Stimulated activated CD8-positive, alpha-beta memory T cell treated with anti-CD3 and anti-CD28 coated beads, Interleukin-7, amount 100 ng/mL, for 4 hours (primary cell): ENCODE results near the gene NPW.

ENCODE experiments used
- DNase-seq, 2 donors: peaks; one replicate each; pipeline ENCODE4 v3.0.0-alpha.2; 2020; ENCODE audit warnings: low read depth in 2 of 2

Gene NPW

GRCh38 chr16:2053897-2054296 lies 34.3 kb downstream of the NPW start:
- DNase-seq = no peak

GRCh38 chr16:2054543-2055245 lies 35.1 kb downstream of the NPW start:
- no peak for DNase-seq

GRCh38 chr16:2056077-2056476 lies 36.5 kb downstream of the NPW start:
- DNase-seq = no peak

GRCh38 chr16:2056681-2057407 lies 37.3 kb downstream of the NPW start:
- DNase-seq = no peak

GRCh38 chr16:2057438-2057837 lies 37.9 kb downstream of the NPW start:
- DNase-seq = no peak

- no peak for DNase-seq
Observed at GRCh38 chr16:2058420-2058819, 38.8 kb downstream of the NPW start.

- no peak for DNase-seq
Observed at GRCh38 chr16:2058872-2059271, 39.3 kb downstream of the NPW start.

- DNase-seq = no peak
Observed at GRCh38 chr16:2060346-2060745, 40.8 kb downstream of the NPW start.

- no peak for DNase-seq
Observed at GRCh38 chr16:2061023-2061422, 41.4 kb downstream of the NPW start.

GRCh38 chr16:2061526-2061925 lies 41.9 kb downstream of the NPW start:
- DNase-seq = no peak

GRCh38 chr16:2062801-2063200 lies 43.2 kb downstream of the NPW start:
- DNase-seq = no peak

GRCh38 chr16:2063861-2064260 lies 44.3 kb downstream of the NPW start:
- no peak for DNase-seq

- no peak for DNase-seq
Observed at GRCh38 chr16:2064368-2064945, 44.9 kb downstream of the NPW start.

GRCh38 chr16:2066139-2066538 lies 46.6 kb downstream of the NPW start:
- DNase-seq = no peak
